Central memory CD8-positive, alpha-beta T cell (primary cell): Measurements from ENCODE around the gene CDKN2C.

ENCODE experiments used
- ATAC-seq: fragments of 150-1000 bp; cut with Tn5 transposase; replicated peaks from 2 replicates; pipeline ENCODE4 v1.10.0; 2022; ENCODE audit warnings: mild to moderate bottlenecking, moderate FRiP score, moderate number of reproducible peaks; ENCODE audit not compliant: poor library complexity, severe bottlenecking; ENCODE audit errors: extremely low read depth
- DNase-seq, 2 donors: peaks; one replicate each; pipeline ENCODE4 v3.0.0; 2021; ENCODE audit warnings: low spot score in 2 of 2
- H3K27ac Mint-ChIP-seq: one replicate; pipeline ENCODE4 v1.8.0; 2022; ENCODE audit warnings: low read depth, mild to moderate bottlenecking, moderate library complexity, mixed read lengths
- H3K27me3 Mint-ChIP-seq: one replicate; pipeline ENCODE4 v1.8.0; 2022; ENCODE audit warnings: mixed read lengths
- H3K36me3 Mint-ChIP-seq: one replicate; pipeline ENCODE4 v1.8.0; 2022; ENCODE audit warnings: mild to moderate bottlenecking, moderate library complexity, mixed read lengths; ENCODE audit not compliant: insufficient read depth
- H3K4me1 Mint-ChIP-seq: one replicate; pipeline ENCODE4 v1.8.0; 2022; ENCODE audit warnings: mixed read lengths
- H3K4me3 Mint-ChIP-seq: one replicate; pipeline ENCODE4 v1.8.0; 2022; ENCODE audit warnings: mild to moderate bottlenecking, moderate library complexity, mixed read lengths
- H3K9me3 Mint-ChIP-seq: one replicate; pipeline ENCODE4 v1.8.0; 2022; ENCODE audit warnings: mixed read lengths

The CDKN2C gene

DNA sequence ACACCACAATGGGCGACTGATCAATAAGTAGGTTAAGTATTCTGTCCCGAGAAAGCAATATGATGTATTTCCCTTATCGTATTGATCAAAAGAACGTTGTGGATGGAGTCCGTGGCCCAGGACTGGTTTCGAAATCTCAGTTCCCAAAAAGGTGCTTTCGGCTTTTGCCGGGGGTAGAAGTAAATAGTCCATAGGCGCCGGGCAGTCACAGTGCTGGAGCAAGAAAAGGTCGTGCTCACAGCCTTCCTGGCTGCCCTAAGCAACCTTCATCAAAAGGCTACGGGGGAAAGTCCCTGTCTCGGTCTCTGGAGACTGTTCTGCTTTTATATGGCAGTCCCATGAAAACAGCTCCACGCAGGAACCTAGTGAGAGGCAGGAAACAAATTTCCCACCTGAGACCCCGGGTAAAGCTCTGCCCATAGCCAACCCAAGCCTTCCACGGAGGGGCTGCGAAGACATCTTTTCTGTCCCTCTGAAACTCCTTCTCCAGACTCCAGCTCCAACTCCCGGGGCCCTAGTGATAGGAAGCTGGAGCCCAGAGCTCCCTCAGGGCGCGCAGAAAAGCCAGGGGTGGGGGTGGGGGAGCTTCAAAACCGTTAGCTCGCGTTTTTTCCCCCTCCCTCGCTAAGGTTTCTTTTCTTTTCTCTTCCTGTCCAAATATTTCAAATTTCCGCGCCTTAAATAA is 7.0 kb downstream of the CDKN2C start:
- Mint-ChIP-seq H3K4me3 (peak overlapping the region; percentile 84), H3K27me3 (peaks cover 24% of the 10 kb centered on the region), H3K27ac (peak overlapping the region; percentile 68), H3K4me1 (peaks cover 20% of the 10 kb centered on the region), H3K36me3 (no peaks in the 10 kb centered on the region), H3K9me3 (no peaks in the 10 kb centered on the region)
- ATAC-seq (peak; percentile 54), DNase-seq (no peak)

DNA sequence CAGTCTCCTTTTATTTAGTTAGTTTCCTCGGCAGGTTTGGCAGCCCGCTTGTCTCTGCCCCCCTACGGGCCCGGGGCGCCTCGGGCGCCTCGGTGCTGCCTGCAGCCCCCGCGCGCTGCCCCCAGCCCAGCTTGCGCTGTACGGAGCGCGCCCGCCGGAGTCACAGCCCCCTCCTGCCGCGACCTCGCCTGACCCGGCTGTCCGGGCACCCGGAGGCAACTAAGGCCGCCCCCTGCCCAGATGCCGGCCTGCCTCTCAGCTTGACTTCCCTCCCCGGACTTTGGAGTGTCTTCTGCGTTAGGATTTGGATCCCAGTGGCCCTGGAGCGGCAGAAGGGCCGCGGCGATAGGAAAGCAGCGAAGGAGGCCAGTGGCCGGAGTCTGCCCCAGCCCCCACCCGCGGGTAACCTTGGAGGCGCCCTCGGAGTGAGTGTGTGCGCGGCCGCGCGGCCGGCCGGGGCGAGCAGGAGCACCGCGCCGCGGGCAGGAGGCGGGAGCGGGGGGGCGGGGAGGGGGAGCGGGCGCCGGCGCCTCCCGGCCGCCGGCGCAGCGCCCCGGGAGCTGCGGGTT is 7.6 kb downstream of the CDKN2C start:
- H3K4me1 Mint-ChIP-seq, result peaks cover 20% of the 10 kb centered on the region

DNA sequence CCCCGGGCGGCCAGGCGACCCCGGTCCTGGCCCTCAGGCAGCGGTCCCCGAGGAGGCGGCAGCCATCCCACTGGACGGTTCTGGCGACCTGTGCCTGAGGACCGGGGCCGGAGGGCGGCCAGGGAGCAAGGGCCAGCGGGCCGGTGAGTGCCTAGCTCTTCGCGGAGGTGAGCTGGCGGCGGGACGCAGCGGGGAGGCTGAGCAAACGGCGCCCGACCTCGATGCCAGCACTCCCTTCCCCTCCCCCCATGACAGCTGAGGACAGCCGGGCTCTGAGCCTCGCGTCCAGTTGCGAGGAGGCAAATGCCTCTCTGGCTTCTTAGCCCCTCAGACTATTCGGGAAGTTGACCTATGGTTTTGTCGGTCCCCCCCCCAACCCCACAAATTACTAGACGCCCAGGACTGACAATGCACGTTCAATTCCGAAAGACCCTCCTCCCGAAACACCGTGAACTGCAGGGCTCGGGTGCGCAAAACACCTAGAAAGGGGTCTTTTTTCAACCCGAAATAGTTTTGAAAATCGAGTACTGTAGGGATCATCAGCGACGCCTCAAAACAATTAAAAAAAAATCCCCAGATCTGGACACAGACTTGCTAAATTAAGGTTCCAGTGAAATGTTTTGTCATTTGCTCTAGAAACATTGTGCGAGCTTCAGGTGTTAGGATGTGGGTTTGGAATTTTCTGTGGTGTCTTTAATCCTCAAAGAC is 8.3 kb downstream of the CDKN2C start:
- no peak for DNase-seq
- H3K4me3 Mint-ChIP-seq, result peak overlapping the region; percentile 84

More for the DNA sequence above, 7.6 kb downstream of the CDKN2C start:
- Mint-ChIP-seq H3K36me3 (no peaks in the 10 kb centered on the region), H3K9me3 (no peaks in the 10 kb centered on the region), H3K27me3 (peaks cover 24% of the 10 kb centered on the region), H3K4me3 (peak overlapping the region; percentile 84), H3K27ac (peak overlapping the region; percentile 68)
- ATAC-seq (peak; percentile 45), DNase-seq (no peak)

DNA sequence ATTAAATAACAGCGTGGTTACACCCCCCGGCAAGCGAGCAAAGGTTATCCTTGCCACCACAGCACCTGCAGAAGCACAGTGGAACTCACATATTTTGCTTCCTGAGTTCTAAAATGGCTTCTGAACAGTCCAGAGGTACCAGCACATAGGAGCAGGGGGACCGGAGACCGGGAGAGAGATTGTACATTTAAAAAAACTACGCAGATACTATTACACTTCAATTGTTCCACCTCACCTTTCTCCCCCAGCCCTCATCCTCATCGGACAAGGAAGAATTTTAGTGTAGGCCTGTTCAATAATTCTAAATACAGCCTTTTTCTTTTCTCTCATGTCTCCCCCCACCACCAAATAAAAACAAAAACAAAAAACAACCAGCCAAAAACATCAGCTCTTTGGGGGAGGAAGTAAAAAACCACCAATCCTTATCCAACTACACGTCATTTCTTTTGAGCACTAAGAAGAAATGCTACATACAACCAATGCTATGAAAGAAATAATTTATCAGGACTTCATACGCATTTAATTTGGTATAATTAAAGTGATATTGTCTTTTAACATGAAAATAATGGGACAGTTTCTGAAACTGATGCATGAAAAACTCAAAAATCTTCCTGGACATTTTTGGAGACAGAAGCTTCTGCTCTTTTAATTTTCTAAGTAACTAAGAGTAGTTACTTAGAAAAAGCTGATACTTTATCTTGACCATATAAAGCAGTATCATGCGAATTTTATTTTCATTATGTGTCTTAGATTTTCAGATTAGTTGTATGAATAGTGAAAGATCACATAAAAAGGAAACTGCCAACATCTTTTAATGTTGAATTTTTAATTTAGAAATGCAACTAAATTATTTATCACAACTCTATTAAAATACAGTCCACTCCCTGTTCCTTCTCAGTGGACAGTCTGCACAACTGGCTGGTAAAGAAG is 9.1 kb downstream of the CDKN2C start:
- H3K27ac Mint-ChIP-seq, result peak overlapping the region; percentile 61
- ATAC-seq, result no peak

More for the DNA sequence above, 8.3 kb downstream of the CDKN2C start:
- H3K27ac Mint-ChIP-seq, result peak overlapping the region; percentile 61
- peak; percentile 21 for ATAC-seq
- no peaks in the 10 kb centered on the region for H3K9me3 Mint-ChIP-seq
- H3K36me3 Mint-ChIP-seq, result no peaks in the 10 kb centered on the region
- H3K4me1 Mint-ChIP-seq, result peaks cover 20% of the 10 kb centered on the region
- H3K27me3 Mint-ChIP-seq, result peaks cover 24% of the 10 kb centered on the region

DNA sequence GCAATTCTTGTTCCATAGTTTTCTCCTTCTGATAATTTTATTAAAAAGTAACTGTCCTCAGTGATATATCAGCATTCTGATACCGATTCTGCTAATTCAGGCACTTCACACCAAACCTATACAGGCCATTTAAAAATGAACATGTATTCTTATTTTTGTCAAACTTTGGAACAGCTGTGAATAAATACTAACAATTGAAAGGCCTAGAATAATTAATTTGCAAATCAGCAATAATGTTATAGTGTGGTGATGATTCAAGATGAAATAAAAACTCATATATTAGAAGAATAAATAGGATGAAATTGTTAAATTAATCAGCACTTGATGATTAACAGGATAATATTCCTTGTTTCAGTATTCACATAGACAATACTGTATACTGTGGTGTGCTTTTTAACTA is 9.9 kb downstream of the CDKN2C start:
- H3K27me3 Mint-ChIP-seq, result peaks cover 24% of the 10 kb centered on the region
- no peaks in the 10 kb centered on the region for H3K36me3 Mint-ChIP-seq
- H3K27ac Mint-ChIP-seq, result no peak overlapping the region
- H3K9me3 Mint-ChIP-seq, result no peaks in the 10 kb centered on the region
- ATAC-seq (no peak), DNase-seq (no peak)
- H3K4me1 Mint-ChIP-seq, result peaks cover 20% of the 10 kb centered on the region
- no peak overlapping the region for H3K4me3 Mint-ChIP-seq

More for the DNA sequence above, 9.1 kb downstream of the CDKN2C start:
- DNase-seq, result no peak
- Mint-ChIP-seq H3K36me3 (no peaks in the 10 kb centered on the region), H3K4me1 (peaks cover 20% of the 10 kb centered on the region), H3K27me3 (peaks cover 24% of the 10 kb centered on the region), H3K4me3 (peak overlapping the region; percentile 84), H3K9me3 (no peaks in the 10 kb centered on the region)

DNA sequence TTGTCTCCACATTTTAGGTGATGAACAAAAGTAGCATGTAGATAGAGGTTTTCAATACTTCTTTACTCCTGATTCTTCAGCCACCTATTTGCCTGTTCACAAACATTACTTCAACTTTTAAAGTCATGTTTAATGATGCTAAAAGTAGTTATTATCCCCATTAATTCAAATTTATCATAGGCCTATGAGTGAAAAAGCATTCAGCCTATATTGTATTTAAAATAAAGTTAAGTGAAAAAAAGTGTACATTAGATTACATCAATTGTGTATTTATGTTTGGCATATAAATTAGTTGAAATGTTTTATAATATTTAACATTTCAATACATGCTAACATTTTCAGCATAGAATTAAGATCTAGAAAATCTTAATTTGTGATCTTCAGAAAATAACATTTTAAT is 10.5 kb downstream of the CDKN2C start:
- no peak for DNase-seq
- no peak overlapping the region for H3K27ac Mint-ChIP-seq

DNA sequence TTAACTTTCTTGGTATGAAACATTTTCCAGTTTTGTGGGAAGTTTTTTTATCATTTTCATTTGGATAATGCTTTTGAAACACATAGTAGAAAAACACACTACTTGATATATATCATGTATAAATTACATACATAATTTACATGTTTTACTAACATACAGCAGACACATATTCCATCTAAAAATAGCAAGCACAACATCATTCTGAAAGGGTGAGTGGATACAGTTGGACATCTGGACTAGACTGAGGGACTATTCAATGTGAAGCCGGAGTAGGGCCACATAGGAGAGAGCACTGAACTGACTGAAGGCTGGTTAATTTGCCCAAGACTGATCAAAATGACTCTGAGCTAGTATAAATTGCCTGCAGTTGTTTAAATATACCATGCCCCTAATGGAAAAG is 11.7 kb downstream of the CDKN2C start:
- no peak overlapping the region for H3K4me3 Mint-ChIP-seq
- H3K36me3 Mint-ChIP-seq, result no peaks in the 10 kb centered on the region
- H3K27me3 Mint-ChIP-seq, result peaks cover 18% of the 10 kb centered on the region
- ATAC-seq (no peak), DNase-seq (no peak)
- peaks cover 12% of the 10 kb centered on the region for H3K4me1 Mint-ChIP-seq
- no peak overlapping the region for H3K27ac Mint-ChIP-seq
- H3K9me3 Mint-ChIP-seq, result no peaks in the 10 kb centered on the region

More for the DNA sequence above, 10.5 kb downstream of the CDKN2C start:
- H3K36me3 Mint-ChIP-seq, result no peaks in the 10 kb centered on the region
- no peaks in the 10 kb centered on the region for H3K9me3 Mint-ChIP-seq
- H3K4me3 Mint-ChIP-seq, result no peak overlapping the region
- H3K4me1 Mint-ChIP-seq, result peaks cover 20% of the 10 kb centered on the region
- ATAC-seq, result no peak
- H3K27me3 Mint-ChIP-seq, result peaks cover 24% of the 10 kb centered on the region

DNA sequence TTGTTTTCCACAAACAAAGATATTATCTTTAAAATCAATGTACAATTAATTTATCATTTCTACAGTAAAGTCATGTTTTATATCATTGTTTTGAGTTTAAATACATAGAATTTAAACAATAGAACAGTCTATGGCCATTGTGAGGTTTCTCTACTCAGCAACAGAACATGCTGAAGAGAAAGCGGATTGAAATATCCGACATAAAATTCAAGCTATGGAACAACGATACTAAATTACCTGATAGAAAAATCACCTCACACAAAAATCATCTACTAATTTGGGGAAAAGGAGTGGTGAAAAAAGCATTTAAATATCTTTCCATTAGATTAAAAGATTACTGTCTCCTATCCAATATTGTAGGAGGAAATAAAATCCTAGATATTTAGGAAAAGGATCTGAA is 12.6 kb downstream of the CDKN2C start:
- H3K27me3 Mint-ChIP-seq, result peaks cover 11% of the 10 kb centered on the region
- no peak overlapping the region for H3K4me3 Mint-ChIP-seq
- no peak for DNase-seq
- no peaks in the 10 kb centered on the region for H3K36me3 Mint-ChIP-seq
- ATAC-seq, result no peak
- no peaks in the 10 kb centered on the region for H3K9me3 Mint-ChIP-seq
- no peak overlapping the region for H3K27ac Mint-ChIP-seq
- peaks cover 9% of the 10 kb centered on the region for H3K4me1 Mint-ChIP-seq

DNA sequence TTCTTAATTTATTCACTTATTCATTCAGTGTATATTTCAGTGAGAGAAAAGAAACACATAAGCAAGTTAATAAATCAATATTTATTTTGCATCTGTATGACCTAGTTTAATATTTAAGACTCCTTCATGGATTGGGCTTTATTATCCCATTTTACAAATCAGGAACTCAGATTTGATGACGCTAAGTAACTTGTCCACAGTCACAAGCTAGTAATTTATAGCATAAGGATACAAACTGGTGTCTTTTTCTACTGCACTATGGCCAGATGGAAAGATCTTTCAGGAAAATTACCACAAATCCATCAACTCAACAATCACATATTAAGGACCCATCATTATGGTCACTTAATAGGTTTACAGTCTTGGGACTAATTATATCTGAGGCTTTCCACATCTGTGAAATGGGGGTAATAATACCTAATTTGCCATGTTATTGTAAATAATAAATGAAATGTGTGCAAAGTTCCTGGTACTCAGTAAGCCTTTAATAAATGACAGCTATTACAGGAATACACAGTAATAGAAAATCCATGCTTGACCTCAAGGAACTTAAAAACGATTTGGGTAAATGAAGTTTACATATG is 13.3 kb downstream of the CDKN2C start:
- H3K36me3 Mint-ChIP-seq, result no peaks in the 10 kb centered on the region
- H3K27ac Mint-ChIP-seq, result no peak overlapping the region
- H3K4me3 Mint-ChIP-seq, result no peak overlapping the region
- DNase-seq, result no peak
- peaks cover 11% of the 10 kb centered on the region for H3K27me3 Mint-ChIP-seq
- no peaks in the 10 kb centered on the region for H3K9me3 Mint-ChIP-seq
- ATAC-seq, result no peak
- H3K4me1 Mint-ChIP-seq, result peaks cover 9% of the 10 kb centered on the region

DNA sequence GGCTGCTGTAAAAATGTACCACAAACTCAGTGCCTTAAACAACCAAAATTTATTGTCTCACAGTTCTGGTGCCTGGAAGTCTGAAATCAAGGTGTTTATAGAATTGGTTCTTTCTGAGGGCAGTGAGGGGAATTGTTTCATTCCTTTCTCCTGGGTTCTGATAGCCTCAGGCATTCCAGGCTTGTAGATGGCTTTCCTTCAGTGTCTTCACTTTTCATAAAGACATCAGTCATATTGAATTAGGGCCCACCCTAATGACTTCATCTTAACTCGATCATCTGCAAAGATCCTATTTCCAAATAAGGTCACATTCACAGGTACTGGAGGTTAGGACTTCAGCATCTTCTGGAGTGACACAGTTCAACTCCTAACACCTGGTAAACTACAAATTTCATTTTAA is 15.0 kb downstream of the CDKN2C start:
- Mint-ChIP-seq H3K36me3 (no peaks in the 10 kb centered on the region), H3K27me3 (no peaks in the 10 kb centered on the region), H3K27ac (peak overlapping the region; percentile 29), H3K4me3 (no peak overlapping the region), H3K4me1 (no peaks in the 10 kb centered on the region), H3K9me3 (no peaks in the 10 kb centered on the region)
- no peak for DNase-seq
- no peak for ATAC-seq

DNA sequence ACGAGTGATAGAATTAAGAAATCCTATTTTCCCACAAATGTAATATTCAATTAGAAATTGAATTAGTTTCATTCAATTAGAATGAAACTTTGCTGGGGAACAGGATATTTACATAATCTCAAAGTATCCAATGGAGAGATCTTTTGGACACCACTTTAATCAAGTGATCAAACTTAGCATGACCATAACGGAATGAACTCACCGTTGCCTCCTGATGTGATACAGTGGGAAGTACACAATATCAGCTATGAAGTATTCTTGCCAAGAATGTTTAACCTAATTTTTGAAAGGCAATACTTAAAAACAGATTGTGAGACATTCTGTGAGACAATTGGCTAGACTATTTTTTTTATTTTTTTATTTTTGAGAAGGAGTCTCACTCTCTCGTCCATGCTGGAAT is 16.6 kb downstream of the CDKN2C start:
- Mint-ChIP-seq H3K27ac (no peak overlapping the region), H3K4me3 (no peak overlapping the region), H3K9me3 (no peaks in the 10 kb centered on the region), H3K4me1 (no peaks in the 10 kb centered on the region), H3K36me3 (no peaks in the 10 kb centered on the region), H3K27me3 (no peaks in the 10 kb centered on the region)
- no peak for ATAC-seq
- DNase-seq, result no peak

DNA sequence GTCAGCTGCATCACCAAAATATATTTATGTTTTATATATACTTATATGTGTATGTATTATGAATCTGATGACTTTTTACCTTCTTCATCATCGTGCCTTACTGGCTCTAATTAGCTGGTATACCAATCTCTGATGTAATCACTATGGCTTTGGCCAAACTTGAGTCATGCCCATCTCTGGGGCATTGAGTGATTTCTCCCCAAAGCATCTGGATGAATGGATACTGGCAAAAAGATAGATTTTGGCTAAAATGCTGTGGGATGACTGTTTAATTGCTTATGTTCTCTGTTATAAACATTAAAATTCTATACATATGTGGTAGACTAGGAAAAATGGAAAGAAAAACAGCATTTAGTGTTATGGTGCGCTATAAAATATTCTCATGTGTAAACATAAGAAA is 19.6 kb downstream of the CDKN2C start:
- no peak for ATAC-seq
- no peak overlapping the region for H3K27ac Mint-ChIP-seq
- no peaks in the 10 kb centered on the region for H3K4me1 Mint-ChIP-seq
- no peak for DNase-seq
- H3K9me3 Mint-ChIP-seq, result no peaks in the 10 kb centered on the region
- no peaks in the 10 kb centered on the region for H3K36me3 Mint-ChIP-seq
- H3K4me3 Mint-ChIP-seq, result no peak overlapping the region
- peaks cover 12% of the 10 kb centered on the region for H3K27me3 Mint-ChIP-seq
